ENCODE measurements around the gene TSC1.

TSC1 gene

DNA sequence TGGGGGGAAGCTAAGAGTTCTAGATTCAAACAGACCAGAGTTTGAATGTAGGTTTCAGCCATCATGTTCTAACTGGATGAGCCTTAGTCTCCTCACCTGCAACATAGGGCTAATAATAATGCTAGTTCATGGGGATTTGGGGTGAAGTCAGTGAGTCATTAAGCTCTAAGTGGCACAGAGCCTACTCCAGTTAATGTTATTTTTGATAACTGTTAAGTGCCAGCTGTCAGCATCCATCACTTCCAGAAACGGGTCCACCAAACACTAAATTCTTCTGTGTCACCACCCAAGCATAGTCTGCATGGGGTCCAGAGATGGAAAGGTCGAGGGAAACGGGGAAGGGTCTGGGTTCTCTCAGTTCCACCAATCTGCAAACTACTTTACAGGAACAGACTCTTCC lies 1.8 kb upstream of the TSC1 start:
- no peak overlapping the region for H3K4me3 ChIP-seq (ENCODE audit: low read length)
- no peak for TF ChIP-seq CTCF (conservative IDR thresholded peaks at IDR 0.05; ENCODE audit: low read depth, low read length)
- DNase-seq (ENCODE audit: low read depth) = peak; percentile 55

DNA sequence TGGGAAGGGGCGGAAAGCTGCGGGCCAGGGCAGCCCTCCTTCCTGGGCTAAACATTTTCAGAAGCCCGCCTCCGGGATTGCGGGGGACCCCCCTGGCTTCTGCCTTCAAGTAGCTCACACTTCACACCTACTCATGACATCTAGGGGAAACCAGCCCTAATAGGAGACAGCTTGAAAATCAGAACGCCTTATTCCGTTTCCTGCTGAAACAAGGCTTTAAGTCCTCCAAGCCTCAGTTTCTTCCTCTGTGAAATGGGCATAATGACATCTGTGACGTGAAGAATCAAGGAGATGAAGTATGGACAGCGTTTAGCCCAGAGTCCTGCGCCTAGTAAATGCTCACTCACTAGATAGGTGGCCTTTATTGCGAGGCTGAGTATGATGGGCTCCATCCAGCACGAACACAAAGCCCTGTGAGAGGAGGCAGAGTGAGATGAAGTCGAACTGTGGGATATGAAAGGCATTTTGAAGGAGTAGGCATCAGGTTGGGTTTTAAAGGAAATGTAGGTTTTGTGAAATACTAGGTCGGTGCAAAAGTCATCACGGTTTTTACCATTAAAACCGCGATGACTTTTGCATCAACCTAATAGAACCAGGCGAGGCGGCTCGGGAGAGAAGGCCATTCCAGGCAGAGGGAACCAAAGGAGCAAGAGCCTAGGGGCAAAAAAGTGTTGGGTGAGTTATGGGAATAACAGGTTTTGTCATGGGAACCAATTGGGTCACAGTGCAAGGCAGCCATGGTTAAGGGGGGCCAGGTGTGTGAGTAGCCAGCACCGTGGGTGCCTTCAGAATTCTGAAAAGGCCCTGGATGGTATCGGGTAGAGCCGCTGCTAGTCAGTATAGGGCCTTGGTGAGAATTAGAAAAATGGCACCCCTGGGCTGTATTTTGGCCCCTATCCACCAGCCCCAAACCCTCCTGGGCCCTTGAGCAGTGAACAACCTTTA lies 1.0 kb upstream of the TSC1 start:
- TF ChIP-seq CTCF (conservative IDR thresholded peaks at IDR 0.05; ENCODE audit: low read depth, low read length) = no peak
- peak overlapping the region; percentile 97 for H3K4me3 ChIP-seq (ENCODE audit: low read length)
- no peak for DNase-seq (ENCODE audit: low read depth)

- peak overlapping the region; percentile 97 for H3K4me3 ChIP-seq (ENCODE audit: low read length)
- TF ChIP-seq CTCF (conservative IDR thresholded peaks at IDR 0.05; ENCODE audit: low read depth, low read length) = no peak
- no peak for DNase-seq (ENCODE audit: low read depth)
These were observed 644 bp downstream of the TSC1 start for GRCh38 chr9:132943651-132944293.

- DNase-seq (ENCODE audit: low read depth) = no peak
- peak overlapping the region; percentile 3 for H3K4me3 ChIP-seq (ENCODE audit: low read length)
- no peak for TF ChIP-seq CTCF (conservative IDR thresholded peaks at IDR 0.05; ENCODE audit: low read depth, low read length)
These were observed 1.8 kb downstream of the TSC1 start for GRCh38 chr9:132942541-132943182.

DNA sequence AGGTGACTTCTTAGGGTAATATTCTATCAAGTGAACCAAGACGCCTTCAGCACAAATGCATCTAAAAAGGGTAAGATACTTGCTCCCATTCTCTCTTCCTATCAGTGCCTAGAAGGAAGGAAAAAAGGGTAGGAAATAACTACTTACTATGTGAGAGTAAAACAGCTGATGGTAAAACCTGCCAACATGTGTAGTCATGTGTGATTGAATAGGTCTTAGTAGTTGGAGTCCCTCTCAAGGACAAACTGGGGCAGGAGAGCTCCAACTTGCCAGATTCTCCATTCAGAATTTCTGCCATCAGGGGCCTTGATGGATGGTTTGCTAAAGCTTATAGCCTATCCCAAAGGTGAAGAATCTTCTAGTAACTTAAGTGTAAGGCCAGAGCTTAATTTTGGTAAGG lies 5.2 kb downstream of the TSC1 start:
- H3K4me3 ChIP-seq (ENCODE audit: low read length) = no peak overlapping the region
- TF ChIP-seq CTCF (conservative IDR thresholded peaks at IDR 0.05; ENCODE audit: low read depth, low read length) = no peak
- no peak for DNase-seq (ENCODE audit: low read depth)

- H3K4me3 ChIP-seq (ENCODE audit: low read length) = no peak overlapping the region
- no peak for DNase-seq (ENCODE audit: low read depth)
- TF ChIP-seq CTCF (conservative IDR thresholded peaks at IDR 0.05; ENCODE audit: low read depth, low read length) = no peak
These were observed 6.9 kb downstream of the TSC1 start for GRCh38 chr9:132937463-132937901.
